ENCODE measurements around the gene MINDY4. TPM values are rescaled to one million over a fixed set of nuclear protein-coding genes. Genes with fewer than 3 reads are reported as not detected.

MINDY4 gene
- total and polyA plus RNA-seq, 2 of the 8 experiments (the other 6 are each of a cell fraction or from before 2014, with no cell fraction given), result 1.3 to 3.6 TPM

DNA sequence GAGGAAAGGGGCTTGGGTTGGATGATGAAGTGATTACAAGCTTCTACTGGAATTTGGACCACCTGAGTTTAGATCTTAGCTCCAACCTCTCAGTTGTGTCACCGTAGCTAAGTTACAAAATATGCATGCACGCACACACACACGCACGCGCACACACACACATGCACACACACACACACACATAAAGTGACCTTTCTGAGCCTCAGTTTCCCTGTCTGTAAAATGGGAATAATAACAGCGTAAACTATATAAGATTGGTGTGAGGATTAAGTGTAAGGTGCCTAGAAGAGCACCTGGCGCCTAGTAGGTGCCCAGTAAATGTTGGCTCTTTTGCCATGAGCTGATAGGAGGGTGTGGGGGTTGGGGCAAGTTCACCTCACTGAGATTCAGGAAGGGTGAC is 127.8 kb downstream of the MINDY4 start:
- no peak overlapping the region for H4K5ac ChIP-seq (ENCODE audit: insufficient read length, low read depth, low read length)
- H3K27ac ChIP-seq (ENCODE audit: low read depth, low read length), result no peak overlapping the region
- no peak overlapping the region for H2BK5ac ChIP-seq (ENCODE audit: low read depth, low read length)
- peaks cover 0 to 2% of the 10 kb centered on the region in 2 experiments for H4K20me1 ChIP-seq (replicated peaks in 1 of 2; ENCODE audit: control insufficient read depth in 1 of 2, insufficient read depth in 2 of 2, low read length in 2 of 2)
- H3K36me3 ChIP-seq (ENCODE audit: control insufficient read depth in 2 of 4, insufficient read depth in 4 of 4, low read length in 3 of 4), result no peaks in the 10 kb centered on the region
- WGBS, 2 experiments (ENCODE audit: extremely low coverage in 1 of 2, insufficient coverage in 1 of 2, insufficient read length in 1 of 2, insufficient replicate concordance in 2 of 2, low coverage in 1 of 2, low lambda C conversion rate in 2 of 2, missing lambda C conversion rate in 1 of 2), result 92% methylated on average over 7 of the region's 7 CpGs; no CpG with 5 or more reads in 1 of the 2 experiments
- H3K23ac ChIP-seq (ENCODE audit: insufficient read length), result no peak overlapping the region
- no peak overlapping the region for H4K91ac ChIP-seq (replicated peaks; ENCODE audit: insufficient read length, low read length)
- no peaks in the 10 kb centered on the region; a peak in 1 of 7 replicates for H3K27me3 ChIP-seq (replicated peaks in 1 of 4; ENCODE audit: control insufficient read depth in 3 of 4, extremely low read depth in 1 of 4, insufficient read depth in 3 of 4, low read length in 3 of 4)
- no peak overlapping the region for H2BK20ac ChIP-seq (ENCODE audit: low read length)
- H3K4me2 ChIP-seq (ENCODE audit: insufficient read depth in 1 of 2, low read depth in 2 of 2, low read length in 2 of 2), result no peak overlapping the region
- no peak overlapping the region for H3K14ac ChIP-seq (ENCODE audit: insufficient read length)
- H2BK12ac ChIP-seq (ENCODE audit: low read depth, low read length), result no peak overlapping the region
- H3K23me2 ChIP-seq (ENCODE audit: low read depth, low read length), result no peaks in the 10 kb centered on the region
- H3K9me3 ChIP-seq (ENCODE audit: insufficient read depth in 2 of 2, low read depth in 1 of 2, low read length in 1 of 2), result no peaks in the 10 kb centered on the region
- H3K79me1 ChIP-seq (ENCODE audit: low read depth, low read length), result no peaks in the 10 kb centered on the region
- no peak overlapping the region for H3K56ac ChIP-seq (replicated peaks; ENCODE audit: insufficient read length, low read depth, low read length)
- no peak overlapping the region for H4K8ac ChIP-seq (ENCODE audit: extremely low read depth, insufficient read depth, low read length)
- FAIRE-seq (no peak), DNase-seq (ENCODE audit: low read depth in 1 of 2, low spot score in 2 of 2) (no peak)
- no peaks in the 10 kb centered on the region for H3K79me2 ChIP-seq (ENCODE audit: control insufficient read depth in 1 of 2, insufficient read depth in 2 of 2, low read length in 2 of 2)
- H3K9ac ChIP-seq (replicated peaks in 1 of 4; ENCODE audit: extremely low read depth in 1 of 4, low read depth in 3 of 4, low read length in 3 of 4), result no peak overlapping the region
- ChIA-PET POLR2A (ENCODE audit: partially characterized antibody) (no interaction called here), CTCF (ENCODE audit: partially characterized antibody) (interaction anchor here (0.5 to 1.5 kb wide), 6 partner anchors 9 to 224 kb away, joined by 3 to 4 read pairs (median 3); no protein-coding TSS in a partner anchor)
- no peak overlapping the region for H2AK5ac ChIP-seq (ENCODE audit: low read depth, low read length)
- no peak overlapping the region for H3K4me3 ChIP-seq (ENCODE audit: extremely low read depth in 1 of 4, insufficient read depth in 2 of 4, low read depth in 3 of 4, low read length in 4 of 4)
- H3K4me1 ChIP-seq (replicated peaks in 1 of 4; ENCODE audit: control insufficient read depth in 3 of 4, insufficient read depth in 4 of 4, low read length in 3 of 4), result no peaks in the 10 kb centered on the region; a peak in 1 of 7 replicates
- no peak overlapping the region for H2AFZ ChIP-seq (ENCODE audit: low read length)
- no peak overlapping the region for H2BK120ac ChIP-seq (replicated peaks; ENCODE audit: low read depth, low read length)
- H3K4ac ChIP-seq (replicated peaks; ENCODE audit: insufficient read length, low read depth, low read length), result no peak overlapping the region
- no peak overlapping the region for H2BK15ac ChIP-seq (ENCODE audit: low read length)
- H3K18ac ChIP-seq (ENCODE audit: extremely low read depth, low read length), result no peak overlapping the region
- TF ChIP-seq NANOG (IDR thresholded peaks at IDR 0.05; ENCODE audit: insufficient read depth, low read depth, low read length, poor library complexity, severe bottlenecking) (no peak), RAD21 (IDR thresholded peaks at IDR 0.05 in 1 of 2, conservative IDR thresholded peaks at IDR 0.05 in 1 of 2; ENCODE audit: low read depth in 2 of 2, low read length in 2 of 2) (no peak)

All from H1 (cell line).